GM03348 (cell line): Measurements from ENCODE around the gene CARD14.
"Not testable (repeated sequence)": the region's sequence is repeated elsewhere in the genome, so short reads cannot be mapped to it uniquely, and the experiment has no call there.

Experiments
- DNase-seq: peaks from one replicate; pipeline ENCODE4 v3.0.0; 2012; ENCODE audit warnings: low spot score

Gene CARD14

DNA sequence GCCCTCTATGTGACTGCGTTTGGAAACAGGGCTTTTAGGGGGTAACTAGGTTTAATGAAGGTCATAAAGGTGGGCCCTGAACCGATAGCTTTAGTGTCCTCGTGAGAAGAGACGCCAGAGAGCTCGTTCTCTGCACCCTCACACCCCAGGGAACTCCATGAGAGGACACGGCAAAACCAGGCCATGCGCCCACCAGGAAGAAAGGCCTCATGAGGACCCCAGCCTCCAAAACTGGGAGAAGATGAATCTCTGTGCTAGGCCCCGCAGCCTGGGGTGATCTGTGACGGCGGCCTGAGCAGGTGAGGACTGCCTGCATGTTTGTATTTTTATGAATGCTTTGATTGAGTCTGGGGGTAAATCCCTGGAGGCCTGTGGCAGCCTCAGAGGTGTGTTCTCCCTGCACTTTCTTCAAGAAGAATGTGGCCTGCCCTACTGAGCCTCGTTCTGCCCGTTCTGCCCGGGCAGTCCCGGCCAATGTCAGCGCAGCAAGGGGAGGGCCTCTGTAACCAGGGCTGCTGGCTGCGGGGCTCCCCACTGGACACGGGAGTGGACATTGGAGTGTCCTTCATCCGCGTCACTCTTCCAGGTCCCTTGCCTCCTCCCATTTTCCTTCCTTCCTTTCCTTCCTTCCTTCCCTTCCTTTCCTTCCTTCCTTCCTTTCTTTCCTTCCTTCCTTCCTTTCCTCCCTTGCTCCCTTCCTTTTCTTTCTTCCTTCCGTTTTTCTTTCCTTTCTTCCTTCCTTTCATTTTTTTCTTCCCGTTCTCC, 84.0 kb downstream of the CARD14 start:
- DNase-seq: no peak

DNA sequence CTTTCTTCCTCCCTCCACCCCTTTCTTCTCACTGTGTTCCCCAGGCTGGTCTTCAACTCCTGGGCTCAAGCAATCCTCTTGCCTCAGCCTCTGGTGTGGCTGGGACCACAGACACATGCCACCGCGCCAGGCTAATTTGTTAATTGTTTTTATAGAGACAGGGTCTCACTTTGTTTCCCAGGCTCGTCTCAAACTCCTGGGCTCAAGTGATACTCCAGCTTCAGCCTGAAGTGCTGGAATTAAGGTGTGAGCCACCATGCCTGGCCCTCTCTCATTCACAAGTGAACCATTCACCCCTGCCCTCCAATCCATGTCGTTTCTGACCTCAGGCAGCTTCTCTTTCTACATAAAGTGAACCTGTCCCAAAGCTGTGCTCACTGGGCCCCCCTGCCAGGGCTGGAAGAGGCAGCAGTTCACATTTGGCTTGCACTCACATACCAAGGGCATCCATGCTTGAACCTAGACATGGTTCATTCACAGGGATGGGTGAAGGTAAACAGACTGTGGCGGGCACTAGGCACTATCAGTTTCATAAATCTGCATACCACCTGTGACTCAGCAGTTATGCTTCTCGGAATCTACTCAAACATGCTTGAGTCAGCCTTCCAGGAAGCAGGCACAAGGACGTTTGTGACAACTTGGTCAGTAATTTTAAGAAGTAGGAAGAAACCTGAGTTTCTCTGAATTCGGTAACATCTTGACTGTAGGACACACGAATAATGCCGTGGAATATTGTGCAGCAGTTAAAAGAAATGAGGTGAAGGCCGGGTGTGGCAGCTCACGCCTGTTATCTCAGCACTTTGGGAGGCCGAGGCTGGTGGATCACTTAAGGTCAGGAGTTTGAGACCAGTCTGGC, 84.8 kb downstream of the CARD14 start:
- DNase-seq: peak; percentile 87

- DNase-seq: no peak
Observed at GRCh38 chr17:80256034-80256350, 86.2 kb downstream of the CARD14 start.

GRCh38 chr17:80257716-80258213, 87.9 kb downstream of the CARD14 start:
- no peak for DNase-seq

- not testable (repeated sequence) for DNase-seq
Observed at GRCh38 chr17:80258296-80258695, 88.5 kb downstream of the CARD14 start.
